Measurements from ENCODE around the gene MAB21L3.

GRCh38 chr1:116095027-116095426 lies 16.2 kb upstream of the MAB21L3 start:
- TF ChIP-seq POLR2AphosphoS5 (IDR thresholded peaks at IDR 0.05; ENCODE audit: low read depth) (no peak), CTCF (conservative IDR thresholded peaks at IDR 0.05; ENCODE audit: low read depth in 2 of 2) (no peak), ZNF114 (CRISPR knock-in tag; IDR thresholded peaks at IDR 0.05) (no peak), EZH2 (IDR thresholded peaks at IDR 0.05; ENCODE audit: low read depth, unreplicated experiment) (no peak), EZH2phosphoT487 (IDR thresholded peaks at IDR 0.05; ENCODE audit: unreplicated experiment) (no peak), NANOG (IDR thresholded peaks at IDR 0.05; ENCODE audit: borderline replicate concordance) (no peak), CREB1 (CRISPR knock-in tag; IDR thresholded peaks at IDR 0.05; ENCODE audit: low read depth) (no peak), STAT1 (IDR thresholded peaks at IDR 0.05; ENCODE audit: unreplicated experiment) (no peak), JUNB (IDR thresholded peaks at IDR 0.05; ENCODE audit: unreplicated experiment) (no peak), ZNF331 (CRISPR knock-in tag; IDR thresholded peaks at IDR 0.05; ENCODE audit: low read depth) (no peak), ZNF462 (CRISPR knock-in tag; IDR thresholded peaks at IDR 0.05) (no peak)
- TF ChIP-seq, protein P1, sequence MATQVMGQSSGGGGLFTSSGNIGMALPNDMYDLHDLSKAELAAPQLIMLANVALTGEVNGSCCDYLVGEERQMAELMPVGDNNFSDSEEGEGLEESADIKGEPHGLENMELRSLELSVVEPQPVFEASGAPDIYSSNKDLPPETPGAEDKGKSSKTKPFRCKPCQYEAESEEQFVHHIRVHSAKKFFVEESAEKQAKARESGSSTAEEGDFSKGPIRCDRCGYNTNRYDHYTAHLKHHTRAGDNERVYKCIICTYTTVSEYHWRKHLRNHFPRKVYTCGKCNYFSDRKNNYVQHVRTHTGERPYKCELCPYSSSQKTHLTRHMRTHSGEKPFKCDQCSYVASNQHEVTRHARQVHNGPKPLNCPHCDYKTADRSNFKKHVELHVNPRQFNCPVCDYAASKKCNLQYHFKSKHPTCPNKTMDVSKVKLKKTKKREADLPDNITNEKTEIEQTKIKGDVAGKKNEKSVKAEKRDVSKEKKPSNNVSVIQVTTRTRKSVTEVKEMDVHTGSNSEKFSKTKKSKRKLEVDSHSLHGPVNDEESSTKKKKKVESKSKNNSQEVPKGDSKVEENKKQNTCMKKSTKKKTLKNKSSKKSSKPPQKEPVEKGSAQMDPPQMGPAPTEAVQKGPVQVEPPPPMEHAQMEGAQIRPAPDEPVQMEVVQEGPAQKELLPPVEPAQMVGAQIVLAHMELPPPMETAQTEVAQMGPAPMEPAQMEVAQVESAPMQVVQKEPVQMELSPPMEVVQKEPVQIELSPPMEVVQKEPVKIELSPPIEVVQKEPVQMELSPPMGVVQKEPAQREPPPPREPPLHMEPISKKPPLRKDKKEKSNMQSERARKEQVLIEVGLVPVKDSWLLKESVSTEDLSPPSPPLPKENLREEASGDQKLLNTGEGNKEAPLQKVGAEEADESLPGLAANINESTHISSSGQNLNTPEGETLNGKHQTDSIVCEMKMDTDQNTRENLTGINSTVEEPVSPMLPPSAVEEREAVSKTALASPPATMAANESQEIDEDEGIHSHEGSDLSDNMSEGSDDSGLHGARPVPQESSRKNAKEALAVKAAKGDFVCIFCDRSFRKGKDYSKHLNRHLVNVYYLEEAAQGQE (IDR thresholded peaks at IDR 0.05; ENCODE audit: unreplicated experiment): no peak
- TF ChIP-seq, protein P2, sequence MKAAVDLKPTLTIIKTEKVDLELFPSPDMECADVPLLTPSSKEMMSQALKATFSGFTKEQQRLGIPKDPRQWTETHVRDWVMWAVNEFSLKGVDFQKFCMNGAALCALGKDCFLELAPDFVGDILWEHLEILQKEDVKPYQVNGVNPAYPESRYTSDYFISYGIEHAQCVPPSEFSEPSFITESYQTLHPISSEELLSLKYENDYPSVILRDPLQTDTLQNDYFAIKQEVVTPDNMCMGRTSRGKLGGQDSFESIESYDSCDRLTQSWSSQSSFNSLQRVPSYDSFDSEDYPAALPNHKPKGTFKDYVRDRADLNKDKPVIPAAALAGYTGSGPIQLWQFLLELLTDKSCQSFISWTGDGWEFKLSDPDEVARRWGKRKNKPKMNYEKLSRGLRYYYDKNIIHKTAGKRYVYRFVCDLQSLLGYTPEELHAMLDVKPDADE (IDR thresholded peaks at IDR 0.05): no peak

Data from GM23338 (cell line).